Fibroblast of villous mesenchyme (primary cell): ENCODE results near the gene KRTAP10-7. TPM values are rescaled to one million over a fixed set of nuclear protein-coding genes. Genes with fewer than 3 reads are reported as not detected.

Experiments used
- DNase-seq: peaks from one replicate; pipeline ENCODE4 v3.0.0-alpha.2; 2010; ENCODE audit warnings: low read depth
- H3K4me3 ChIP-seq: 2 replicates; pipeline ENCODE4 v1.5.1; 2011; ENCODE audit warnings: low read depth, mild to moderate bottlenecking, low read length
- total RNA-seq: library from RNA; depleted of rRNA; stranded (reverse); fragments of >200 nt; gene quantifications from 2 replicates; pipeline ENCODE4 v1.2.3, GENCODE V29; 2012
- TF ChIP-seq, protein P1 (sequence below): IDR thresholded peaks from 2 replicates; pipeline ENCODE4 v1.5.1; 2012; ENCODE audit warnings: low read depth, mild to moderate bottlenecking, low read length; ENCODE audit not compliant: insufficient read depth

KRTAP10-7 gene
- total RNA-seq, 1 donor, result not detected

DNA sequence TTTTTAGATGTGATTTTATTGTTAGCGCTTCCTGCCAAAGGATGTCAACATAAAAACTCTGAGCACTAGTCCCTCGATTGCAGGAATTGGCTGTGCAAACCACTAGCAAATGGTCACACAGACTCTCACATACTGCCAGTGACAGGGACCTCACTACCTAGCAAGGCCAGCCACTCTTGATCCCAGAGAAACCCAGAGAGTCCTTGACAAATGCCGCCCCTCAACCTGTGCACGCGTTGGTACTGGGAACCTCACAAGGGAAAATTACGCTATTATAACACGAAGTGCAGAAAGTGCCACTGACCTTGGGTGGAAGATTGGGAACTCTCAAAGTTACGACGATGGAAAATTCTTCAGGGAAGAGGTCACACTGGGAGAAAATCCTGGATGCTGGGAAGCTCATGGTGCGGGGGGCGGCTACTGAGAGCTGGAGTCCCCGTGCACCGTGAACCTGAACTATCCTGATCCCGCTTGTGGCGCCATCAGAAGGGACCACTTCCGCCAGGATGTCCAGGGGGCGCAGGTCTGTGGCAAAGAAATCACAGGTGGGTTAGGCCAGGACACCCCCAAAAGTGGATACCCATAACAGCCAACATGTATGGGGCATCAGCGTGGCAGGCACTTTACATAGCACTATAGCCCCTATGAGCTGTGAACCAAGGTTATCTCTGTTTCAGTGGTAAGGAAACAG, 32.8 kb upstream of the KRTAP10-7 start:
- TF ChIP-seq, protein P1, sequence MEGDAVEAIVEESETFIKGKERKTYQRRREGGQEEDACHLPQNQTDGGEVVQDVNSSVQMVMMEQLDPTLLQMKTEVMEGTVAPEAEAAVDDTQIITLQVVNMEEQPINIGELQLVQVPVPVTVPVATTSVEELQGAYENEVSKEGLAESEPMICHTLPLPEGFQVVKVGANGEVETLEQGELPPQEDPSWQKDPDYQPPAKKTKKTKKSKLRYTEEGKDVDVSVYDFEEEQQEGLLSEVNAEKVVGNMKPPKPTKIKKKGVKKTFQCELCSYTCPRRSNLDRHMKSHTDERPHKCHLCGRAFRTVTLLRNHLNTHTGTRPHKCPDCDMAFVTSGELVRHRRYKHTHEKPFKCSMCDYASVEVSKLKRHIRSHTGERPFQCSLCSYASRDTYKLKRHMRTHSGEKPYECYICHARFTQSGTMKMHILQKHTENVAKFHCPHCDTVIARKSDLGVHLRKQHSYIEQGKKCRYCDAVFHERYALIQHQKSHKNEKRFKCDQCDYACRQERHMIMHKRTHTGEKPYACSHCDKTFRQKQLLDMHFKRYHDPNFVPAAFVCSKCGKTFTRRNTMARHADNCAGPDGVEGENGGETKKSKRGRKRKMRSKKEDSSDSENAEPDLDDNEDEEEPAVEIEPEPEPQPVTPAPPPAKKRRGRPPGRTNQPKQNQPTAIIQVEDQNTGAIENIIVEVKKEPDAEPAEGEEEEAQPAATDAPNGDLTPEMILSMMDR, result no peak
- no peak overlapping the region for H3K4me3 ChIP-seq
- DNase-seq, result no peak

GRCh38 chr21:44568261-44568660, 32.1 kb upstream of the KRTAP10-7 start:
- no peak for DNase-seq
- TF ChIP-seq, protein P1, result no peak
- no peak overlapping the region for H3K4me3 ChIP-seq

DNA sequence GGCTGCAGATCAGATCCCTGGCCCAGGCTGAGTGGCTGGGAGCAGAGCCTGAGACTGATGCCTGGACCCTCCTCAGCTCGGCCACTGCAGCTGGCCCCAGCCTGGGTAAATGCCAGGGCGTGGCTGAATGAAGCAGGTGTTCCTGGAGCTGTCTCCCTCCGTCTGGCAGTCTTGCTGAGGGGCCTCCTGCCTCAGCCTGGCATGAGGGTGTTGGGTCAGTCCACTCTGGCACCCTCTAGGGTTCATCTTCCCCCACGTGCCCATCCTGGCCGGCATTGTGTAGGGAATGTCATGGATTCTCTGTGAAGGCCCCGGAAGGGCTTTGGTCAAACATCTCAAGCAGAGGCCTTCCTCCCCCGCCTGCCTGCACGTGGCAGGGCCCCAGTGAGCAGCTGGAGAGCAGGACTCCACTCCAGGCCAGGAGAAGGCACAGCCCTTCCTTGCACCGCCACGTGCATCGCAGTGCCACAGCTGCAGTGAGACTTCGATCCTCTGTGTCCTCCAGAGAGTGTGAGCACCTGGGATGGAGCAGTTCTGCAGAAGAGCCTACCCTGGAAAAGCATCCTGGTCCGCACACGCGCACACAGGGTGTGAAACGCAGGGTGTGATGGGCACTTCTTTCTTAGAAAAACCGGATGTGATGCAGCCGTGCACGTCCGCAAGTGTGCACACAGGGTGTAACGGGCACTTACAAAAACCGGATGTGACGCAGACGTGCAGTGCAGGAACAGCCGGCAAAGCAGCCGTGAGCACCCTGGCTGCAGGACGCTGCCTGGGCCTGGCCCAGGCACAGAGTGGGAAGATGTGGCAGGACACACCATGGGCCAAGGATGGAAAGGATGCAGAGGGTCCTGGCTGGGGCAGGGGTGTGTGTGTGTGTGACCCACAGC, 31.5 kb upstream of the KRTAP10-7 start:
- H3K4me3 ChIP-seq, result no peak overlapping the region
- TF ChIP-seq, protein P1, result no peak
- DNase-seq, result no peak

GRCh38 chr21:44569861-44570517, 30.4 kb upstream of the KRTAP10-7 start:
- TF ChIP-seq, protein P1, result no peak
- no peak overlapping the region for H3K4me3 ChIP-seq
- no peak for DNase-seq

- no peak for DNase-seq
- H3K4me3 ChIP-seq, result no peak overlapping the region
- TF ChIP-seq, protein P1, result no peak
These were observed 29.1 kb upstream of the KRTAP10-7 start for GRCh38 chr21:44571296-44571695.

GRCh38 chr21:44571844-44572782, 28.3 kb upstream of the KRTAP10-7 start:
- no peak overlapping the region for H3K4me3 ChIP-seq
- DNase-seq, result no peak
- TF ChIP-seq, protein P1, result no peak
